RCC 7860 (cell line): ENCODE results near the gene C2CD4A.

Experiments
- DNase-seq: peaks from one replicate; pipeline ENCODE4 v3.0.0-alpha.2; 2015; ENCODE audit warnings: low spot score
- FAIRE-seq: peaks from 2 replicates; lab custom pipeline; 2012; peaks lifted over from hg19 to GRCh38; lab: Jason Lieb, UNC

C2CD4A gene

GRCh38 chr15:62059108-62059815 is 7.5 kb upstream of the C2CD4A start:
- DNase-seq (no peak), FAIRE-seq (no peak)

DNA sequence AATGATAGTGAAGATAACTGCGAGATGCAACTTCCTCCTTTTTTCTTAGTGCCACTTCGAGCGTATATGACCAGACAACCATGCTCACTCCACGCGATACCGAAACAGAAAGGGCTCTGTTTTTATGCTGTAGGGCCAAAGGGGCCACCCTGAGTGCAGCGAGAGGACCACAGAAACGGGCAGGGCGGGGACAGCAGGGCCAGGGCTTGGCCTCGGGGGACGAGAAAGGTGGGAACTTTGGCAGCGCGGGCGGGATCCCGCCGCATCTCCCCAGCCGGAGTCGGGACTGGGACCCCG is 7.0 kb upstream of the C2CD4A start:
- FAIRE-seq (no peak), DNase-seq (peak; percentile 49)

DNA sequence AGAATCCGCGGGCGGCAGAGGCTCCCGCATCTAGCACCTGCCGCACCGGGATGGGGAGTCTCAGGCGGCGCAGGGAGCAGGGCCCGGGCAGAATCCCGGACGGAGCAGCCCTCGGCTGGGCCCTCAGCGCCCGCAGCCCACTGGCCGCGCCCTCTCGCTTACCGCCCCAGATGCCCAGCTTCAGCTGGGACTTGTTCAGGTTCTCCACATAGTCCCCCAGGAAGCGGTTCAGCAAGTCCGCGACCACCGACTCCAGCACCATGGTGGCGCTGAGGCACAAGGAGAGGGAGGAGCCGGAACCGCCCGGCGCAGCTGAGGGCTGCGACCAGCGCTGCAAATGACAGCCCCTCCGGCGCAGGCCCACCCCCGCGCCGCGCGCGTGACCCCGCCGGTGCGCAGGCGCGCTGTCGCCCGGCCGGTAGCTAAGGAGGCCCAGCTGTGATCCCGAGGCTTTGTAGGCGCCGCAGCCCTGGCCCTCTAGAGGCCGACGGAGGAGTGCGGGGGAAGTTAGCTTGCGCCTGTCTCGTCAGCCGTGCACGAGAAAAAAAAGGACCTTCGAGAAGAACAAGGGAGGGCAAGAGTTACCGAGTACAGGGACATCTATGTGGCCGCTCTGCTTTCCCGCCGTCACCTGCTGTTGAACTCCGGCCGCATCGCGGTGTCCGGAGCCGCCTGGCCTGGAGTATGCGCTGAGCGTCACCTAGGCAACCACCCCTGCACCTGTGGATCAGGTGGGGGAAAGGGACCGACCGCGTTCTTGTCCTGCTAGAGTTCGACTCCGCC is 6.5 kb upstream of the C2CD4A start, which contains the start of gene VPS13C:
TSS of gene VPS13C (minus strand) at position 335 of the 783 bp plus-strand sequence. CDS start at position 262, 73 bp downstream.
- FAIRE-seq, result no peak
- DNase-seq, result peak; percentile 86

DNA sequence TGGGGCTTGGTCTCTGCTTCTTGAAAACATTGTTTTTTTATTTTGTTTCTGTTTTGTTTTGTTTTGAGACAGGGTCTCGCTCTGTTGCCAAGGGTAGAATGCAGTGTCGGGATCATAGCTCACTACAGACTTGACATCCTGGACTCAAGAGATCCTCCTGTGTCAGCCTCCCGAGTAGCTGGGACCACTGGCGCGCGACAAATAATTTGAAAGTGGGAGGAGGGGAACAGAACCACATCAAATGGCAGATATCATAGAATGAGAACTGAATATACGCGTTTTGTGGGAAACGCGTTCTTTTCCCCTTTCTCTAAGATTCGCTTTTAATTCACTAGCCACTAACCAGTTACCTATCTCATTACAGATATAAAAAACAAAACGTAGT is 5.9 kb upstream of the C2CD4A start:
- FAIRE-seq (no peak), DNase-seq (no peak)

DNA sequence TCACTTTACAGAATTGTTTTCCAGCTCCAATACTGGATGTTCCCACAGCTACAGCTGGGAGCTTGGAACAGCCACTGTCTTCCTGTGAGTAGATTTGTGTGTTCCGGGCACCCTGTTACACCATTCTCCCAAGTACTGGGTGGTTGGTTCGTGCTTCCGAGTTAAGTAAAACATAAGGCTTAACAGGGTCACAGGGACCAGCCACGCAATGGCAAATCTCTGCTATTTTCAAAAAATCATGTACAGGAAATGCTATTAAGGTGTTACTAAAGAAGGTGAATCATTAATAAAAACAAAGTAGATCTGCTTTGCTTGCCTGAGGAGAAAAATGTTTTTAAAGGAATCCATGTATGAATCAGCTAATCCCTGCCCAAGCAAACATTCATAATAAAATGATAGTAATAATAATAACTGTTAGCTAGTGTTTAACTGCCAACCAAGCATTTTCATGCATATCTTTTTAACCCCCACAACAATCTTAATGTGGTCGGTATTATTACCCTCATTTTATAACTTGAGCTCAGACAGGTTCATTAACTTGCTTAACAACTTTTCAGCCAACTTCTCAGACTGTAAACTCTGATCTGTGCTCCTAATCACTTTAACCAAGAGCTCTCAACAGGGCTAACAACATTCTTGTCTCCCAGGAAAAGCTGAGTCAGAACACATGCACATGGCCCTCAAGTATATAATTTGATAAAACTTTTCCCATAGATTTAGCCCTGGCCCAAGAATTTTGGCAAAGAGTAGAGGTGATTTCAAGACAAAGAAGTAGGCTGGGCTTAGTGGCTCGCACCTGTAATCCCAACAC is 2.7 kb upstream of the C2CD4A start:
- no peak for DNase-seq
- FAIRE-seq, result no peak

DNA sequence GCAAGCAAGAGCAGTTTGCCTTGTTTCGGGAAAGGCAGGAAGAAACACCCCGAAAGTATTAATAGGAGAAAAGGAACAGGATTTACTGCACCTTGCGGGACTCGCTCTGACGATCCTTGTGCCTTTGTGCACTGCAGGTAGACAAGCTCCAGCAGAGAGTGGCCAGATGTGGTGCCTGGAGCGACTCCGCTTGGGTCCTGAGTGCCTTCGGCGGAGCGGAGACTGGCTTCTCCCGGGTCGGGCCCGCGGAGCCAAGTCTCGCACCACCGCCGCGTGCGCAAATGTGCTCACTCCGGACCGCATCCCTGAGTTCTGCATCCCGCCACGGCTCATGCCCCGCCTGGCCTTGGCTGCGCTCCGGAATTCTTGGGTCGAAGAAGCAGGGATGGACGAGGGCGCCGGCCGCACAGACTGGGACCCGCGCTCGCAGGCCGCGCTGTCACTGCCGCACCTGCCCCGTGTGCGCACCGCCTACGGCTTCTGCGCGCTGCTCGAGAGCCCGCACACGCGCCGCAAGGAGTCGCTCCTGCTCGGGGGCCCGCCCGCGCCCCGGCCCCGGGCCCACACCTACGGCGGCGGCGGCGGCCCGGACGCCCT is 769 bp downstream of the C2CD4A start:
- FAIRE-seq (no peak), DNase-seq (no peak)

- FAIRE-seq (no peak), DNase-seq (no peak)
Measured at GRCh38 chr15:62068071-62068809, 1.5 kb downstream of the C2CD4A start.

DNA sequence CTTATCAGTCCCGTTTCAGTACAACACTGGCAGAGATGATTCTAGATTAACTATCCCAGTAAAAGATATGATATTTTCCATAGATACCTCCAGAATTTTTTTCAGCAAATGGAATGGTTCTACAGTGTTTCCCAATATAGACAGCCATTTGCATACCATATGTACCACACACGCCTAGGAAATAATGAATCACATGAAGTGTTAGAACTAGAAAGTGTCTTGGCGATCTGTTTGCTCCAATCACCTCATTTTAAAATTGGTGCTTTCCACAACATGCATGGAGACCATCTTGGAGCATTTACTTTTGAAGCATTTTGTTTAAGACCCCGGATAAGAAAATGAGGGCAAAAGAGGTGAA is 2.0 kb downstream of the C2CD4A start:
- FAIRE-seq (no peak), DNase-seq (no peak)

GRCh38 chr15:62069551-62069950 is 2.8 kb downstream of the C2CD4A start:
- FAIRE-seq (no peak), DNase-seq (no peak)

DNA sequence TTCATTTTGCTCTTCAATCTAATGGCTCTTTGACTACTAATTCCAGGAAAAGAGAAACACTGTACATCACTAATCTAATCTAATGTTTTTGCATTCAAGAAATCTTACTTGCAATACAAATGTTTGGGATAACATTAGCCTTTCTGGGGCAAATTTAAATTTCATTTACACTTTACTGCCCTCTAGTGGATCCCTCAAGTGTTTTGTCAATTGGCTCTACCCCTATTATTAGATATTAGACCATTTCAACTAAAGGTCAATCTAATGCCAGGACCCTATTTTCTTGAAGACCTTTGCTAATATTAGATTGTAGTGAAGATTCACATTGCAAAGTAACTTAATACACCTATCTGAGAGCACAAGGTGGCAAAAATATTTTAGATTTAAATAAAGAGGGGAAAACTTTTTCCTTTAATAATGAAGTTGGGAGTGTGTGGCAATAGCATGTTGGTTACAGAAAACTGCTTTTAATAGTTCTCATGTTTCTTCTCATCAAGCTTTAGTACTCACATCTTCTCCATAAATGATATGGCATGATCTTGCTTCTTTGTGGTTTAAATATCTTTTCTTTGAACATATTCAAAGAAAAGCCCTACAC is 5.0 kb downstream of the C2CD4A start:
- FAIRE-seq, result peak; percentile 80

DNA sequence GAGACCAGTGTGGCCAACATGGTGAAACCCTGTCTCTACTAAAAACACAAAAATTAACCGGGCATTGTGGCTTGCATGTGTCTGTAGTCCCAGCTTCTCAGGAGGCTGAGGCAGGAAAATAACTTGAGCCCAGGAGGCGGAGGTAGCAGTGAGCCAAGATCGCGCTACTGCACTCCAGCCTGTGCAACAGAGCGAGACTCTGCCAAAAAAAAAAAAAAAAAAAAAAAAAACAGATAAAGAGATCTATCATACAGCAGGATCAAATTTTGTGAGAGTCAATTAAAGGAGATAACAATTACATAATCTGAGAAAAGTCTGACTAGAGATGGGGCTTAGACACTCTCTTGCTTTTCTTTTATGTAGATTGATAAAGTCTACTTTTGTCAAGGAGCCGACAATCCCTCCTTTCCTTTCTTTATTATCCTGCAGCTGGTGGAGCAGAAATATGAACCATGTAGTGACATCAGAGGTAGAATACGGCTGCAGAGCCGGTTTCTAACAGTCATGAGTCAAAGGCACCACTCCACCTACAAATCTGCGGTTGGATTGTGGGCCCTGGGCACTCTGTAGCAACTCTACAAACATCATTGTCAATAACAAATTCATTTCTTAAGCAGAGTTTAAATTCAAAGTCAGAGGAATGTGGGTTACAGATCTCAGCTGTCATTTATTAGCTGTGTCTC is 9.0 kb downstream of the C2CD4A start:
- FAIRE-seq (no peak), DNase-seq (no peak)

More for the DNA sequence above, 5.0 kb downstream of the C2CD4A start:
- no peak for DNase-seq

- no peak for DNase-seq
- FAIRE-seq, result no peak
Measured at GRCh38 chr15:62079594-62079993, 12.8 kb downstream of the C2CD4A start.

DNA sequence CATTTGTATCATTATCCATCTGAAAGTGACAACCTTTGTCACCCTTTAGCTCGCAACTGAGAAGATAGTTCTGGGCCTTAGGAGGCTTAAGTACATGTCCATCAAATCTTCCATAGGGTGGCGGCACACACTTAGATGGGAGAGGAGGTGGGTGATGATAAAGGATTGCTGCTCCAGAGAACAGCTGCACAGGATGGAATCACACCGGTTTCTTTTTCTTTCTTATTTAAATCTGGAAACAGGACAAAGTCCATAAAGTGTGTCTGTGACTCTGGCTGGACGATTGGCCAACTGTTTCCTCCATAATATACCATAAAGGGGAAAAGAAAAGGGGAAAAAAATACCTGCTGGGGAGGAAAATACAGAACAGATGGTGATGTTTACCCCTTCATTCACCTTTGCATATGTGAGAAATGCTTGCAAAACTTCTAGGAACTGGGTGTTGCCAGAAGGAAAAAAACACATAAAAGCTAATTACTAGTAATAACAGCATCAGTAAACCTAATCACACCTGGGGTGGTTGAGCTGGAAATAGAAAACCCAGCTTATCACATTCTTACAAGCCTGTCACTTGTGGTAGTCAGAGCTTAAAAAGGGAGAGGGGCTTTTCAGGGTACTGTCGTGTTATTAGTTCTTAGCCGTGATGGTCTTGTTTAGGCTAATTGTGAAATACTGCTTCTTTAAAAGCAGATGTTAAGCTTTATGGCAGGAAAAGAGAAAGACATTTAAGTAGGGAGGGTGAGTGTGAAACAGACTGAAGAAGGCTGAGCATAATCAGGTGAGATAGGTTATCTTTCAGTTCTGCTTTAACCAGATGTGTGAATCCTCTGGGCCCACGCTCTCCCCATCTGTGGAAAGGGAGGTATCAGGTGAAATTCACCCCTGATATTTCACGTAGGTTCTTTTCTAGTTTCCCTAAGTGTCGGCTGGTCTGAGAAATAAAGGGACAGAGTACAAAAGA is 16.7 kb downstream of the C2CD4A start:
- FAIRE-seq, result no peak
- no peak for DNase-seq

GRCh38 chr15:62085740-62086139 is 19.0 kb downstream of the C2CD4A start:
- DNase-seq (no peak), FAIRE-seq (no peak)

DNA sequence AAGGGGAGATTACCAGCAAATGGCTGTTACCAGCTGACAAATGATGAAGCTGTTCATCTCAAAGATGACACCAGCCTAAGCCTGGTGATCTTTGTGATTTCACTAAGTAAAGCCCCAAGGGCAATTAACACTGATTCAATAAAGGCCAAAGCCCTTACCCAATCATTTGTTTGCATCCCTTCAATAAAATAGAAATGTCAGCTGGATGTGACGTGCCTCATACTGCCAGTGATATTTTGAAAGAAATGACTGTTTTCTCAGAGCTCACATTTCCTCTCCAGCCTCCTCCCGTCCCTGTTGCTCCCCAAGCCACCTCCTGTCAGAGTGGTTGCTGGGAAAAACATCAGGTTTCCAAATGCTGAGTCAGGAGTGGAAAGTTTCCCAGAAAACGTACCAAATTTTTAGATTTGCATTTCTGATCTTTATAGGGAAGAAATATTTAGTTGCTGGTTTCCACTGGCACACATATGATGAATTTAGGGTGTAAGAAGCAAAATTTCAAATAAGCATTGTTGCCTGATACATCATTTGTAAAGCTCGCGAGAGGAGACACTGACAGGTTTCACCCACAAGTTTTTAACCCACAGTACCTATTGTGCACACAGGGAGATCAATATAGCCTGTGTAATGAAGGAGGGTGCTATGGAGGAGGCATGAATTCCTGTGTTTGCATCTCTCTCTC is 21.0 kb downstream of the C2CD4A start:
- FAIRE-seq (no peak), DNase-seq (no peak)

GRCh38 chr15:62088353-62088693 is 21.5 kb downstream of the C2CD4A start:
- no peak for DNase-seq
- FAIRE-seq, result no peak

- no peak for DNase-seq
- no peak for FAIRE-seq
Measured at GRCh38 chr15:62089616-62090015, 22.8 kb downstream of the C2CD4A start.

- FAIRE-seq, result no peak
- DNase-seq, result no peak
Measured at GRCh38 chr15:62090988-62091387, 24.2 kb downstream of the C2CD4A start.
